ENCODE results near the gene SCYL1. TPM values are rescaled to one million over a fixed set of nuclear protein-coding genes. Genes with fewer than 3 reads are reported as not detected.

Gene SCYL1
- total and polyA plus RNA-seq, 8 donors = 51.7 to 82.5 (median 60.9) TPM

GRCh38 chr11:65529475-65530156 lies 4.7 kb downstream of the SCYL1 start:
- Histone ChIP-seq H3K27ac (no peak overlapping the region), H3K36me3 (peaks cover 0 to 80% of the 10 kb centered on the region in 2 donors), H3K4me1 (peaks cover 7 to 20% of the 10 kb centered on the region in 2 donors), H3K9me3 (no peaks in the 10 kb centered on the region), H3K27me3 (no peaks in the 10 kb centered on the region), H3K4me3 (no peak overlapping the region)
- intact Hi-C loops (cut with DNase I) = no loop called here
- DNase-seq = no peak
- TF ChIP-seq, protein P1, sequence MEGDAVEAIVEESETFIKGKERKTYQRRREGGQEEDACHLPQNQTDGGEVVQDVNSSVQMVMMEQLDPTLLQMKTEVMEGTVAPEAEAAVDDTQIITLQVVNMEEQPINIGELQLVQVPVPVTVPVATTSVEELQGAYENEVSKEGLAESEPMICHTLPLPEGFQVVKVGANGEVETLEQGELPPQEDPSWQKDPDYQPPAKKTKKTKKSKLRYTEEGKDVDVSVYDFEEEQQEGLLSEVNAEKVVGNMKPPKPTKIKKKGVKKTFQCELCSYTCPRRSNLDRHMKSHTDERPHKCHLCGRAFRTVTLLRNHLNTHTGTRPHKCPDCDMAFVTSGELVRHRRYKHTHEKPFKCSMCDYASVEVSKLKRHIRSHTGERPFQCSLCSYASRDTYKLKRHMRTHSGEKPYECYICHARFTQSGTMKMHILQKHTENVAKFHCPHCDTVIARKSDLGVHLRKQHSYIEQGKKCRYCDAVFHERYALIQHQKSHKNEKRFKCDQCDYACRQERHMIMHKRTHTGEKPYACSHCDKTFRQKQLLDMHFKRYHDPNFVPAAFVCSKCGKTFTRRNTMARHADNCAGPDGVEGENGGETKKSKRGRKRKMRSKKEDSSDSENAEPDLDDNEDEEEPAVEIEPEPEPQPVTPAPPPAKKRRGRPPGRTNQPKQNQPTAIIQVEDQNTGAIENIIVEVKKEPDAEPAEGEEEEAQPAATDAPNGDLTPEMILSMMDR (IDR thresholded peaks at IDR 0.05) = no peak
- ATAC-seq = no peak

DNA sequence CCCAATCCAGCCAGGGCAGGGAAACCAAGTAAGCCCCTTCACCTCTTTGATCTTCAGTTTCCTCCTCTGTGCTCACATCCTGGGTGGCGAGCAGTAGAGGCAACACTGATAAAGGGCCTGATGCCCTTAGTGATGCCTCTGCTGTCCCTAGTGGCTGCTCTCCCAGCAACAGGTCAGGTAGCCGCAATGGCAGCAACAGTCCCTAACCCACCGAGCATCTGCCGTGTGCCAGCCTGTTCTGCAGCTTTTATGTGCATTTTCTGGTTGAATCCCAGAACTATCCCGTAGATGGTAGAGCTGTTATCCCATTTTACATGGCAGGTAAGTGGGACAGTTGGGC lies 5.2 kb downstream of the SCYL1 start:
- no peaks in the 10 kb centered on the region for H3K27me3 ChIP-seq
- no peaks in the 10 kb centered on the region for H3K9me3 ChIP-seq
- DNase-seq = no peak
- H3K36me3 ChIP-seq = peaks cover 0 to 85% of the 10 kb centered on the region in 2 donors
- TF ChIP-seq, protein P1 (IDR thresholded peaks at IDR 0.05) = no peak
- ATAC-seq = no peak
- no peak overlapping the region for H3K4me3 ChIP-seq
- peaks cover 7 to 20% of the 10 kb centered on the region in 2 donors for H3K4me1 ChIP-seq
- intact Hi-C loops (cut with DNase I) = no loop called here
- no peak overlapping the region for H3K27ac ChIP-seq

DNA sequence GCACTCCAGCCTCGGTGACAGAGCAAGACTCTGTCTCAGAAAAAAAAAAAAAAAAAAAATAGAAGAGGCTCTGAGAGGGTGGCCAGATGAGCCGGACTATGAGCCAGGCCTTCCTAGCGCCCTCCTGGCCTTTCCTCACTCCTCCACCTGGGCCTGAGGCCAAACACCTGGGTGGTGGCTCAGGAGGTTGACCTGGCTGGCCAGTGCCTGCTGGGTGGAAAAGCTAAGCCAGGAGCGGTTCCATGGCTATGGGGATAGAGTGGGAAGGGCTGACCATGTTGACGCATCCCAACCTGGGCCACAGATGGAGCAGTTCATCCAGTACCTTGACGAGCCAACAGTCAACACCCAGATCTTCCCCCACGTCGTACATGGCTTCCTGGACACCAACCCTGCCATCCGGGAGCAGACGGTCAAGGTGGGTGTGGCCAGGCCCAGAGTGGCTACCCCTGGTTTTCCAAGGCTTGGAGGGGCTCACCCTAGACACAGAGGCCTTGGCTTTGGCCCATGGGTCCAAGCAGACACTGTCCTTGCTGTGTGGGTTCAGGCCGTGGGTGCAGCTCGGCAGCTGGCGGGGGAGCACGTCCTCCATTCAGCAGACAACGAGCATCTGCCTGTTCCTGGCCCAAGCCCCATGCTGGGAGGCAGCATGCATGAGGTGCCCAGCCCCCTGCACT lies 7.6 kb downstream of the SCYL1 start:
- DNase-seq (no peak), ATAC-seq (no peak)
- H3K9me3 ChIP-seq = no peaks in the 10 kb centered on the region
- no peaks in the 10 kb centered on the region for H3K27me3 ChIP-seq
- no peak overlapping the region for H3K27ac ChIP-seq
- intact Hi-C loops (cut with DNase I) = no loop called here
- peaks cover 0 to 99% of the 10 kb centered on the region in 2 donors for H3K36me3 ChIP-seq
- no peak overlapping the region for H3K4me3 ChIP-seq
- peaks cover 0 to 5% of the 10 kb centered on the region in 2 donors for H3K4me1 ChIP-seq
- TF ChIP-seq, protein P1 (IDR thresholded peaks at IDR 0.05) = no peak

DNA sequence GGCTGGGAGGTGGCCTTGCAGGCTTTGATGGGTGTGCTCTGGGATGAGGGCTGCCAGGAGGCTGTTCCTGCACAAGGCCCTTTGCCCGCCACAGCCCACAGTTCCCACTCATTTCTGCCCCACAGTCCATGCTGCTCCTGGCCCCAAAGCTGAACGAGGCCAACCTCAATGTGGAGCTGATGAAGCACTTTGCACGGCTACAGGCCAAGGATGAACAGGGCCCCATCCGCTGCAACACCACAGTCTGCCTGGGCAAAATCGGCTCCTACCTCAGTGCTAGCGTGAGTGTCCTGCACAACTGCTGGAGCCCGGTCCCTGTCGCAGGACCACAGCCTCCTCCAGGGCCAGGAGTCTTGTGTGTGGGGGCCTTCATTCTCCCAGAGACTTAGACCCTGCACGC lies 10.2 kb downstream of the SCYL1 start:
- no peaks in the 10 kb centered on the region for H3K27me3 ChIP-seq
- H3K9me3 ChIP-seq = no peaks in the 10 kb centered on the region
- no peak overlapping the region for H3K27ac ChIP-seq
- DNase-seq (no peak), ATAC-seq (no peak)
- H3K4me1 ChIP-seq = peaks cover 0 to 14% of the 10 kb centered on the region in 2 donors
- TF ChIP-seq, protein P1 (IDR thresholded peaks at IDR 0.05) = no peak
- peaks cover 0 to 97% of the 10 kb centered on the region in 2 donors for H3K36me3 ChIP-seq
- intact Hi-C loops (cut with DNase I) = no loop called here
- no peak overlapping the region for H3K4me3 ChIP-seq

DNA sequence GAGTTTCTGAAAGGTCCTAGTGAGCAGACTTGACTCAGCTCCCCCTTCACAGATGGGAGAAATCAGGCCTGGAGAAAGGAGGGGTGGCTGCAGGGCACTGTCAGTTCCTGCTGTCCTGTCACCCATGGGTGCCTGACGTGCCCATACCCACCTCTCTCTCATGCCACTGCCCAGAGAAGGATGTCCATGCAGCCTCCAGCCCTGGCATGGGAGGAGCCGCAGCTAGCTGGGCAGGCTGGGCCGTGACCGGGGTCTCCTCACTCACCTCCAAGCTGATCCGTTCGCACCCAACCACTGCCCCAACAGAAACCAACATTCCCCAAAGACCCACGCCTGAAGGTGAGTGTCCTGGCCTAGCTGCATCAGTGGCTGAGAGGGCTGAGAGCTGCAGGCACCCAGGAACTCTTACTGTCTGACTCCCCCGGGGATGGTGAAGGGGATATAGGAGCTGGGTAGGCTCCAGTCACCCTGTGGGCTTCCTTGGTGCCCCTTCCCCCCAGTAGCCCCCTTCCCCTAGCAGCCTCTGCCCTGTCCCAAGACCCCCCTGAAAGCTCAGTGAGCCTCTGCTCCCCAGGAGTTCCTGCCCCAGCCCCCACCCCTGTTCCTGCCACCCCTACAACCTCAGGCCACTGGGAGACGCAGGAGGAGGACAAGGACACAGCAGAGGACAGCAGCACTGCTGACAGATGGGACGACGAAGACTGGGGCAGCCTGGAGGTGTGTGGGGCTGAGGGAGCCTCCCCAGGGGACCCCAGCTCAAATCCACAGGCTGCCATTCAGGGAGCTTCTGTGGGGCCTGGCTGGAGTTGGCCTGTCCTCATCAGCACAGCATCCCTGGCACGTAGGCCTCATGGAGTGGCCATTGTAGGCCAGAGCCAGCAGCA lies 11.8 kb downstream of the SCYL1 start:
- intact Hi-C loops (cut with DNase I) = no loop called here
- DNase-seq = no peak
- Histone ChIP-seq H3K27ac (no peak overlapping the region), H3K4me1 (peaks cover 8 to 26% of the 10 kb centered on the region in 2 donors), H3K27me3 (no peaks in the 10 kb centered on the region), H3K36me3 (peaks cover 0 to 82% of the 10 kb centered on the region in 2 donors), H3K4me3 (no peak overlapping the region), H3K9me3 (no peaks in the 10 kb centered on the region)
- no peak for ATAC-seq
- TF ChIP-seq, protein P1 (IDR thresholded peaks at IDR 0.05) = no peak

All from left lung (tissue), 10 donors.